GM18867 (cell line): Measurements from ENCODE around the gene CHST10.
"Not testable (repeated sequence)": the region's sequence is repeated elsewhere in the genome, so short reads cannot be mapped to it uniquely, and the experiment has no call there.

Source experiments
- ATAC-seq: cut with Tn5 transposase; IDR thresholded peaks from one replicate; pipeline ENCODE4 v1.9.1; 2021; ENCODE audit warnings: mild to moderate bottlenecking, moderate library complexity; ENCODE audit not compliant: unreplicated experiment

Gene CHST10

GRCh38 chr2:100344433-100344832 lies 73.0 kb downstream of the CHST10 start:
- no peak for ATAC-seq

DNA sequence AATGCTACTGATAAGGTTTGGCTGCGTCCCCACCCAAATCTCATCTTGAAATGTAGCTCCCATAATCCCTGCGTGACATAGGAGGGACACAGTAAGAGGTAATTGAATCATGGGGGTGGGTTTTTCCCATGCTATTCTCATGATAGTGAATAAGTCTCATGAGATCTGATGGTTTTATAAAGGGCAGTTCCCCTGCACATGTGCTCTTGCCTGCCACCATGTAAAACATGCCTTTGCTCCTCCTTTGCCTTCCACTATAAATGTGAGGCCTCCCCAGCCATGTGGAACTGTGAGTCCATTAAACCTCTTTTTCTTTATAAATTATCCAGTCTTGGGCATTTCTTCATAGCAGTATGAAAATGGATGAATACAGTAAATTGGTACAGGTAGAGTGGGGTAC lies 75.0 kb downstream of the CHST10 start:
- not testable (repeated sequence) for ATAC-seq
